CMK (cell line): ENCODE results near the gene P3H4.
"Not testable (repeated sequence)": the region's sequence is repeated elsewhere in the genome, so short reads cannot be mapped to it uniquely, and the experiment has no call there.

Experiments used
- DNase-seq: peaks from one replicate; pipeline ENCODE4 v3.0.0-alpha.2; 2010; ENCODE audit warnings: low read depth

The P3H4 gene

GRCh38 chr17:41793784-41794539 lies 17.8 kb downstream of the P3H4 start:
- no peak for DNase-seq

DNA sequence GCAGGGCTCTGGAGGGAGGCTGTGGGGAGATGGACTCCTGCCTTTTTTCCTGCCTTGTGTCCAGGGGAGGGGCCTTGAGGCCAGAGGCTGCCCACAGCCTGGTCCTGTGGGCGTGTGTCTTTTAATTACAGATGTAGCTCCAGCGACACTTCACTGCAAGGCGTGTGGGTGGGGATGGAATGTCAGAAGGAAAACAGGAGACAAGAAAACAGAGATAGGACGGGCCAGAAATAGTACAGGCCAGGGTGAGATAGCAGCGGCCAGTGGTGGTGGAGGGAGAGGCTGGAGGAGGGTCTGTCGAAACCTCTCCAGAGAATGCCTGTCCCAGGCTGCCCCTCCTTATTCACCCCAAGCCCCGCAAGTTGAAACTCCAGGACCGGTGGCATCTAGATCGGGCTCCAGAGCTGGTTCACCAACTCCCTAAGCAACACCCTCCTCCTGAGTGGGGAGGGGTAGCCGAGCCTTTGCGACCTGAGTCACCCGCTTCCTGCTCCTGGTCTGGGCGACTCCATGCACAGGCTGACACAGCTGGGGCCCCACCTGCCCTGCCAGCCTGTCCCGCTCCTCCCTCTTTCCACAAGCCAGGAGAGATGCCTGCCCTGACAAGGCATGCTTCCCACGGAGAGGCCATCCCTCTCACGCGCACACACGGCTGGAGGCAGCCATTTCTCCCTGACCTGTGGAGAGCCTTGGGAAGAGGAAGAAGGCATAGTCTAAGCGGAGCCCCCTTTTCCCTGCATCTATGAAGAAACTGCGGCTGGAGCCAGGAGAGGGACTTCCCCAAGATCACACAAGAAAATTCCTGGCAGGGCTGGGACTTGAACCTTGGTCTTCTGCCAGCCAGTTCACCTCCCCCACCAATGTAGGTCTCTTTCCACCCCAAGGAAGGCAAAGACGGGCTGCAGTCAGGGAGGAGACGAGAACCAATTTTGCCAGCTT lies 18.6 kb downstream of the P3H4 start:
- peak; percentile 75 for DNase-seq

- no peak for DNase-seq
These were observed 24.7 kb downstream of the P3H4 start for GRCh38 chr17:41787021-41787418.

DNA sequence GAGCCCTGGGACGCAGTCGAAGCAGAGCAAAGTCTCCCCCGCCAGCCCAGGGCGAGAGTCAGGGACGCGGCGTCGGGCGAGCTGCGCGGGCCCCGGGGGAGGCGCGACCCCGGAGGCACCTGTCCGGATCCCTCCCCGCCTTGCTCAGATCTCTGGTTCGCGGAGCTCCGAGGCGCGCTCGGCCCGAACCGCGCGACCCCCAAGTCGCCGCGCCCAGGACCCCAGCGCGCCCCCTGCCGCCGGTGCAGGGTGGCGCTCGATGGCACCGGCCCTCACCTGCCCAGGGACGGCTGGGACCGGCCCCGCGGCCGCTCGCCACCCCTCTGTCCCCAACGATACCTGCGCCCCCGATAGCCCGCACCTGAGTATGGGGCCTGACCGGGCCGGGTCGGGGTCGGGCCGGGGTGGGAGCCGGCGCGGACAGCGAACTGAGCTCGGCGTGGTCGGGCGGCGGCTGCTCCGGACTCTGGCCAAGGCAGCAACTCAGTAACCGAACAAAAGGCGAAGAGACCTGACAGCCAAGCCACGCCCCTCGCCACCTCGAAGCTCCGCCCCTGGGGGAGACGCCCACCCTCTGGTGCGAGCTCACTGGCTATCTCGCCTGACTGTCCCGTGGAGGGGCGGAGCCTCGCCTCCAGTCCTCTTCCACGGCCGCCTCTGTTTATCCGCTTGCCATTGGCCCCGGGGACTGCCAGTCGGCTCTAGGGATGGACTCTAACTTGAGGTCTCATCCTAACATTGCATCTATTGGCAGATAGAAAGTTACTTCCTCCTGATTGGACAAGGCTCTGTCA lies 25.3 kb downstream of the P3H4 start, which contains the start of gene JUP:
JUP (minus strand) TSS at position 485 of the 794 bp plus-strand sequence. CDS start 14,857 bp downstream, outside the sequence.
- peak; percentile 98 for DNase-seq

GRCh38 chr17:41785859-41786226 lies 25.9 kb downstream of the P3H4 start:
- no peak for DNase-seq

DNA sequence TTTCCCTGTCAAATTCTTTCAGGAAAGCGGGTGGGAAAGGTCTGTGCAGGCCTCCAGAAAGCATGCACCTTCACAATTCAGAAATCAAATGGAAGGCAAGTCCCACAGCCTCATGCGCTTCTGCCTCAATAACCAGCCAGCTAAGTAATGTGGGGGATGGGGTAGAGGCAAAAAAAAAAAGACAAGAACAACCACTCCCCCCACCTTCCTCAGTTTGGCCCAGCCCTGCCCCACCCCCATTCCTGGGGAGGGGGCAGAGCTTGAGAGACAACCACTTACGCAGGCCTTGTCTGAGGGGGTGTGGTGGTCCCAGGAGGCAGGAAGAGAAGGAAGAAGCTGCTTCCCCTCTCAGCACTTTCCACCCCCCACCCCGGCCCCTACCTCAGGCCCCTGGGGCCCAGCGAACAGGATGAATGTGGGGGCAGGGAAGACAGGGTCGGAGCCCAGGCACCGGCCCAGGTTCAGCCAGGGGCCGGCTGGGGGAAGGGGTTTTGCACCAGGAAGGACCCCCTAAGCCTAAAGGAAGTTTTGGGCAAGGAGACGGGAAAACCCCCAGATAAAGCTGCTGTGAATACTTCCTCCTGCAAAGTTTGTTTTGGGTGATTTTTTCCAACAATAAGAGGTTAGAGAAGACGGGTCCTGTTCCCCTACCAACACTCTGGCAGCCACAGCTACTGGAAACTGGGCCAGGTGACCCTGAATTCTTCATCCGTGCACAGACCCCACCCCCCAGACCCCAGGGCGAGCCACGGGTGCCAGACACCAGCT lies 26.5 kb downstream of the P3H4 start:
- peak; percentile 88 for DNase-seq

DNA sequence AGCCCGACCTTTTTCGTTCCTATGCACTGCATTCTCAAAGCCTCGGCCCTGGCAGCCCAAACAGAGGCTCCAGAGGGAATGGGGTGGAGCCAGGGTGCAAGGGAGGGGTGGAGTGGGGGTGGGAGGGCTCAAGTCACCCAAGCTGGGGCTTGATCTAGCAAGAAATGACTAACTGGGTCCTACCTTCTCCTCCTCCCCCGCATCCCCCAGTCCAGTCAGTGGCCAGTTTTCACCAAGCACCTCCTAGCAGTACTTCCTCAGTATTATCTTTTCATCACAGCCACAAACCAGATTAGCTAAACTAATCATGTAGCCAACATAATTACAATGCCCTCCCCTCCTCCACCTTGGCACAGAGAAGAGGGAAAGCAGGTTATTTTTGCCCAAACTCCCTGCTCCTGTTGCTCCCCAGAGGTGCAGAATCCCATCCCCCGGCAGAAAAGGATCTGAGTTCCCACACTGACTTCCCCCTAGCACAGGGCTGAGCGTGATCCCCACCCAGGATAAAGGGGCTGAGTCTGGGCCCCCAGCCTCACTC lies 27.5 kb downstream of the P3H4 start:
- DNase-seq, result peak; percentile 95

DNA sequence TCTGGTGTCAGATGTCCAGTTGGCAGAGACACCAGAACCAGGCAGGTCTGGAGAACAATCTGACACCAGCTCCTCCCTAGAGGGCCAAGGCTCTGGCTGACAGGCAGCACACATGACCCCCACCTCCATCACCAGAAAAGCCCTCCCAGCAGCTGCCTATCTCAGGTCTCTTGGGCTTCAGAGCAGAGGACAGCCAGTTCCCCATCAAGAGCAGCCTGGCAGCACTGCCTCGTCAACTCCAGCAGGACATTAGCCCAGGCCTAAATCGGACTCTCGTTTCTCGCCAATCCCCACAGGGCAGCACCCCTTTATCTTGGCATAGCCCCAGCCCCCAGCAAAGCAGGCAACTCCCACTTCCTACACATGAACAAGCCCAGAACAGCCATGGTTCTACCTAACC lies 29.6 kb downstream of the P3H4 start:
- no peak for DNase-seq

- no peak for DNase-seq
These were observed 30.2 kb downstream of the P3H4 start for GRCh38 chr17:41781404-41782110.

- no peak for DNase-seq
These were observed 31.8 kb downstream of the P3H4 start for GRCh38 chr17:41779954-41780353.

DNA sequence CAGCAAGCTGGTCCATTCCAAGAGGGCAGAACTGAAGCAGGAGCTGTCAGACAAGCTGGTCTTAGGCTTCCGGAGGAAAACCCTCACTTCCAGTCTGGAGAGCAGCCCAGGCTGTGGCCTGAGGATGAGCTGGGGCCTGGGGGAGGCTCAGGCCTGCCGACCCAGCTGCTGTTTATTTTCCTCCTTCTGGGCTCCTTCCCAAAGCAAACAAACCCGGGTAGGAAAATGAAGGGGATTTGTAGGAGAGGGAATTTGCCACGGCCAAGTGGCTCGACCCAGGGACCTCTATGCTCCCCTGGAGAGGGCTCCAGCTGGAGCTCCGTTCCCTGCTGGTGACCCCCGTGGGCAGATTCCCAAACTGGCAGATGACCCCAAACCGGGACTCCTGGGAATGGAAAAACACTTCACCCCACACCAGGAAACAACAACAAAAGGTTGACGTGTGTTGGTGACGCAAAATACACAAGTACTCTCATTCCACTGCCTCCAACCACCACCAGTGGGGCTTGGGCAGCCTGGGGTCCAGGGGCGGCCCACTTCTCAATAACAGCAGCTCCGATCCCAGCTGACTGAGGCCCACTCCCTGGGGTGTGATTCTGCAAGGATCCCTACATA lies 34.1 kb downstream of the P3H4 start:
- DNase-seq, result no peak

DNA sequence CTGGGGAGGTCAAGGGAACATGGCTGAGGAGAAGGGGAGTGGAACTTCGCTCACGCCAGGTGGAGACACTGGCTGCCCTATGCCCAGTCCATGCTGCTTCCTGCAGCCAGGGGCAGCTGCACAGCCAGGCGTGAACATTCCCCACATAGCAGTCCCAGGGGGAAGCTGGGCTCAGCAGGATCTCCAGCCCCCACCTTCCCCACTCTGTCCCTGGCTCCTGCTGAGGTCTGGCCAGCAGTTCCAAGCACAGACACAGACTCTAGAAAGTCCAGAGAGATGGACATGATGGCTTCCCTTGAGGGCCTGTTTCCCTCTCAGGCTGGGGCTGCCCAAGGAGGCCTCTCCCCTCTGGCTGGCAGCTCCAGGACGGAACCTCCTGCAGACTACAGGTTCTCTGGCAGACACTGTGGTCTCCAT lies 34.6 kb downstream of the P3H4 start:
- DNase-seq, result no peak

- not testable (repeated sequence) for DNase-seq
These were observed 35.4 kb downstream of the P3H4 start for GRCh38 chr17:41776262-41776900.

DNA sequence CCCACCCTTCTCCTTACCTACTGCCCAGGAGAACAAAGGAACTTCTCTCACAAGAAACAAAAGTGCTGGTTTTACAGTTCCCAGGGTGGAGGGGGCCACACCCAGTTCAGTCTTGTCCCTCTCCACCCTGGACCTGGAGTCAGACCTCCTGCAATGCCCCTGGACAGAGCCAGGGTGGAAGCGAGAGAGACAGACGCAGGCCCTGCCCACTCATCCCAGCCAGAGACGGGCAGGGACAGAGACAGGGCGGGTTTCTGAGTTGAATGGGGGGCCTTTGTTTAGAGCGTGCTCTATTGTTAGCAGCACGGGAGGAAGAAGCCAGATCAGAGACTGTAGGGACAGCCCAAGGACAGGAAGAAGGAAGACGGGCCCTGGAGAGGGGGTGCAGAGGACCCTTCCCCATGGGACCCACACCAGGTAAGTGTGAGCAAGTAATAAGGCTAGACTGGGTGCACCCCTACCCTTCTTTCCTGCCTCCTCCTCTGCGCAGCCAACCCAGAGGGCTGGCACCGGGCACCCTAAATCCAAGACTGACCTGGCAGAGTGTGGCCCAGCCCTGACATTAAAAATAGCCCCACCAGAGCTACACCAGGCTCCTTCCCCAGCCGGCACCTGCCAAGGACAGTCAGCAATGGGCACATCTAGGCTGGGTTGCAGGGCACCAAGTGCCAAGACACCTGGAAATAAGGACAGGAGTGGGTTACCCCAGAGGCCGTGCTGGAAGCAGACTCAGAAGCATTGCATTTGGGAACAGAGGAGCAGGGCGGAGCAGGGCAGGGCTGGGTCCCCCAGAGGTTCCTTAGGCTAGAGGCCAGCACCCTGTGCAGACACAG lies 36.1 kb downstream of the P3H4 start:
- DNase-seq, result no peak

- no peak for DNase-seq
These were observed 38.0 kb downstream of the P3H4 start for GRCh38 chr17:41773731-41774193.

GRCh38 chr17:41773190-41773588 lies 38.6 kb downstream of the P3H4 start:
- DNase-seq, result no peak

- no peak for DNase-seq
These were observed 39.1 kb downstream of the P3H4 start for GRCh38 chr17:41772586-41773189.

DNA sequence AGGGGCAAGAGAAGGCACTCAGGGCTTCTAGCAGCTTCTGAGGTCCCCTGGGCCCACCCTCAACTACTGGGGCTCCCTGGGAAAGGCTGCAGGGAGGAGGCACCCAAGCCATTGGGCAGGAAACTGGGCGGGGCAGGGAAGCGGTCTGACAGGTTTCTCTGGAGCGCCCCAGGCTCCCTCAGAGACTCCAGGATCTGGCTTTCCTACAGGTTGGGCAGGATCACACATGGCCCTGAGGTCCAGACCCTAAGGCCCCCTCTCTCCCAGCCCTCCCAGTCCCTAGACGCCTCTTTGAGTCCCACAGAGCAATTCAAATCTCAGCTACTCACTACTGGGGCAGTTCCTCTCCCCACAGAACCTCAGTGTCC lies 39.5 kb downstream of the P3H4 start:
- no peak for DNase-seq
